RWPE2 (cell line): ENCODE data around the gene STING1.

ENCODE experiments used
- ATAC-seq: fragments of 200-7000 bp; cut with Tn5 transposase; 3 replicates; pipeline ENCODE4 v1.9.1; 2021; ENCODE audit warnings: low read depth
- DNase-seq: peaks from one replicate; pipeline ENCODE4 v3.0.0-alpha.2; 2020; ENCODE audit warnings: low spot score
- H3K27ac ChIP-seq: fragments of 450-650 bp; 2 replicates; pipeline ENCODE4 v1.5.1; 2017; ENCODE audit warnings: mild to moderate bottlenecking; ENCODE audit not compliant: poor library complexity, severe bottlenecking
- H3K27me3 ChIP-seq: fragments of 250-450 bp; sonication (Bioruptor Pico); 2 replicates; pipeline ENCODE4 v1.5.1; 2021; ENCODE audit warnings: mild to moderate bottlenecking, moderate library complexity; ENCODE audit not compliant: insufficient read depth, poor library complexity, severe bottlenecking
- H3K36me3 ChIP-seq: fragments of 250-450 bp; sonication (Bioruptor Pico); 2 replicates; pipeline ENCODE4 v1.5.1; 2020; ENCODE audit warnings: low read depth, mild to moderate bottlenecking, moderate library complexity
- H3K4me1 ChIP-seq: fragments of 250-450 bp; sonication (Bioruptor Pico); 2 replicates; pipeline ENCODE4 v1.5.1; 2021; ENCODE audit warnings: mild to moderate bottlenecking, moderate library complexity; ENCODE audit not compliant: insufficient read depth, poor library complexity, severe bottlenecking
- H3K4me3 ChIP-seq: fragments of 250-450 bp; sonication (Bioruptor Pico); 2 replicates; pipeline ENCODE4 v1.5.1; 2021; ENCODE audit warnings: mild to moderate bottlenecking, moderate library complexity; ENCODE audit not compliant: severe bottlenecking
- H3K9me3 ChIP-seq: fragments of 250-450 bp; sonication (Bioruptor Pico); 2 replicates; pipeline ENCODE4 v1.5.1; 2021; ENCODE audit warnings: mild to moderate bottlenecking, moderate library complexity; ENCODE audit not compliant: severe bottlenecking
- CTCF ChIP-seq: fragments of 450-650 bp; IDR thresholded peaks from one replicate; pipeline ENCODE4 v1.5.1; 2017; ENCODE audit warnings: mild to moderate bottlenecking, moderate library complexity; ENCODE audit not compliant: poor library complexity, severe bottlenecking

Gene STING1

GRCh38 chr5:139501381-139501780 is 18.8 kb upstream of the STING1 start:
- no peak for DNase-seq
- H3K36me3 ChIP-seq: no peaks in the 10 kb centered on the region
- H3K27ac ChIP-seq: no peak overlapping the region
- peaks cover 5% of the 10 kb centered on the region for H3K4me1 ChIP-seq
- TF ChIP-seq CTCF: no peak
- no peaks in the 10 kb centered on the region for H3K9me3 ChIP-seq
- ATAC-seq: no peak
- H3K4me3 ChIP-seq: no peak overlapping the region
- H3K27me3 ChIP-seq: no peaks in the 10 kb centered on the region

- no peaks in the 10 kb centered on the region for H3K9me3 ChIP-seq
- H3K36me3 ChIP-seq: no peaks in the 10 kb centered on the region
- H3K27ac ChIP-seq: no peak overlapping the region
- peaks cover 7% of the 10 kb centered on the region for H3K4me1 ChIP-seq
- no peak for TF ChIP-seq CTCF
- no peak for DNase-seq
- no peaks in the 10 kb centered on the region for H3K27me3 ChIP-seq
- H3K4me3 ChIP-seq: no peak overlapping the region
- peak; percentile 91 for ATAC-seq
These were observed 13.3 kb upstream of the STING1 start for GRCh38 chr5:139495638-139496435.

GRCh38 chr5:139494832-139495231 is 12.3 kb upstream of the STING1 start:
- TF ChIP-seq CTCF: no peak
- H3K27me3 ChIP-seq: no peaks in the 10 kb centered on the region
- no peaks in the 10 kb centered on the region for H3K9me3 ChIP-seq

GRCh38 chr5:139494256-139494655 is 11.7 kb upstream of the STING1 start:
- no peak for ATAC-seq
- Histone ChIP-seq H3K4me3 (no peak overlapping the region), H3K27ac (no peak overlapping the region), H3K4me1 (peaks cover 7% of the 10 kb centered on the region), H3K9me3 (no peaks in the 10 kb centered on the region), H3K27me3 (no peaks in the 10 kb centered on the region), H3K36me3 (no peaks in the 10 kb centered on the region)
- TF ChIP-seq CTCF: no peak
- DNase-seq: no peak

More at GRCh38 chr5:139494832-139495231, 12.3 kb upstream of the STING1 start:
- Histone ChIP-seq H3K4me1 (peaks cover 7% of the 10 kb centered on the region), H3K4me3 (no peak overlapping the region), H3K36me3 (no peaks in the 10 kb centered on the region), H3K27ac (no peak overlapping the region)
- no peak for ATAC-seq
- no peak for DNase-seq

- H3K36me3 ChIP-seq: no peaks in the 10 kb centered on the region
- peaks cover 7% of the 10 kb centered on the region for H3K4me1 ChIP-seq
- no peaks in the 10 kb centered on the region for H3K27me3 ChIP-seq
- H3K27ac ChIP-seq: no peak overlapping the region
- DNase-seq (no peak), ATAC-seq (no peak)
- H3K9me3 ChIP-seq: no peaks in the 10 kb centered on the region
- no peak overlapping the region for H3K4me3 ChIP-seq
- no peak for TF ChIP-seq CTCF
These were observed 10.2 kb upstream of the STING1 start for GRCh38 chr5:139492700-139493192.
